ENCODE data around the gene CFHR1.
"Not testable (repeated sequence)": the region's sequence is repeated elsewhere in the genome, so short reads cannot be mapped to it uniquely, and the experiment has no call there.

CFHR1 gene

DNA sequence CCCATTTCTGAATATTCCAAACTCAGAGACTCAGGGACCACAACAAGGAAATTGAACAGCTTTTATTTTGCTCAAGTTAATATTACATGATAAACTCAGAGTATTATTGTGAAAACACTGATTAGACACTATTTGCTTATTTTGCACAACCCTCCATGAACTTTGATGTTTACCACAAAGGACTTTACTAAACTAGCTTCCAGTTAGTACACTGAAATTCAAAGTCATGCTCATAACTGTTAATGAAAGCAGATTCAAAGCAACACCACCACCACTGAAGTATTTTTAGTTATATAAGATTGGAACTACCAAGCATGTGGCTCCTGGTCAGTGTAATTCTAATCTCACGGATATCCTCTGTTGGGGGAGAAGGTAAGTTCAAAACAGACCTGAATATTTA lies at the start of gene CFHR1:
Gene CFHR1 (plus strand): TSS at position 201 of the 400 bp plus-strand sequence. CDS start 114 bp downstream, at position 315.
- not testable (repeated sequence) for DNase-seq

DNA sequence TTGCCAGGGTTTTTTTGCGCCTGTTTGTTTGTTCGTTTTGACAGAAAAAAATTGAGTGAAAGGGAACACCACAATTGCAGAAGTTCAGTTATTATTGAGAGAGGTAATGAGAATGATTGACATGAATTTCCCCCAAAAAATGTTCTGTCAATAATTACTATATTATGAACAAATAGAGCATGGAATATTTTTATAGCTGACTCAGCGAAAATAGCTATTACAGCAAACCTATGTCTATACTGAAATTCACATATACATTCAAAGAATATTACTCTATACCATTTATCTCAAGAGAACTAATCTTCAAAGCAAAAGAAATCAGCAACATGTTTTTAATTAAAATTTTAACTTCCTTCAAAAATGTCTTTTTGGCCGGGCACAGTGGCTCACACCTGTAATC lies 49.7 kb upstream of the CFHR1 start:
- not testable (repeated sequence) for DNase-seq

DNA sequence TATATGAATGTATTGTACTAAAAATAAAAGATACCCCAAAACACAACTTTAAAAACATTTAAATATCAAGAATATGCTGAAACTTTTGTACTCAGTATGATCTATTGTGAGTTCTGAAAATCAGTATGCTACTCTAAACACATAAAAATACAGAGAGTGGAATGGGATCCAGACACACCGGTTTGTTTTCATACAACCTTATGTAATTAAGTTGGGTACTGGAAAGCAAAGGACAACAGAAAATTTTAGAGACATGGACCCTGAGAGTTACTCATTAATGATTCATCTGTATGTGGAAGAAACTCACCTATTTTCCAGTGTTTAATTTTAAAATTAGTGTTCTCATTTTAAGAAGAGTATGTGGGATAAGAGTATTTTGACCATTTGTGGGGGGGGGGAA lies 45.8 kb upstream of the CFHR1 start:
- DNase-seq, result no peak

DNA sequence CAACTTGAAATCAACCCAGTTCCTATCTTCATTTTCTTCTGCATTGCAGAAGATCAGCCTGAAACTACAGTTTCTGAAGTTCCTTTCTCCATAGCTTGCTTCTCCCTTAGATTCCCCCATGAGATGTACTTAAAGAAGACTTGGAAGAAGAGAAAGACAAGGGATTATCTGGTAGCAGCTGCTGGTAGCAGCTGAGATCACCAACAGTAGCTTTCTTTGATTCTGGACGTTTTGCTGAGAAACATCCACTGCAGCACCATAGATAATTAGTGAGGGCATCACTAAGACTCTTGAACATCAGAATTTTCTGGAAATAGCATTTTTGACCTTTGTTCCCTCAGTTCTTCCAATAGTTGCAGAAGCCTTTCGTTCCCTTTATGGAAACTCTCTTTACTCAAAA lies 45.4 kb upstream of the CFHR1 start:
- DNase-seq, result no peak

DNA sequence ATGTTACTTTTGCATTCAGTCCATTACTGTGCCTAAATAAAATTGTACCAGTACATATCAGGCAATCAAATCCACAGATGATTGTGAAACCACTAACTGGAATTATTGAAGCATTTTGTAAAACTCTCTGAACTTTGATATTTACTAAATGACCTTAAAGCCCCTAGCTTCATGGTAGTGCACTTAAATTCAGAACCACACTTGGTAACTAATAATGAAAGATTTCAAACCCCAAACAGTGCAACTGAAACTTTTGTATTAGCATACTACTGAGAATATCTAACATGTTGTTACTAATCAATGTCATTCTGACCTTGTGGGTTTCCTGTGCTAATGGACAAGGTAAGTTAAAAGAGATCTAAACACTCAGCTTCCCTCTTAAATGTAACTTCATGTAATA lies 44.9 kb upstream of the CFHR1 start, which contains the start of gene CFHR3:
Gene CFHR3 (plus strand): TSS at position 238 of the 400 bp plus-strand sequence. CDS start 47 bp downstream, at position 285.
- DNase-seq, result no peak

DNA sequence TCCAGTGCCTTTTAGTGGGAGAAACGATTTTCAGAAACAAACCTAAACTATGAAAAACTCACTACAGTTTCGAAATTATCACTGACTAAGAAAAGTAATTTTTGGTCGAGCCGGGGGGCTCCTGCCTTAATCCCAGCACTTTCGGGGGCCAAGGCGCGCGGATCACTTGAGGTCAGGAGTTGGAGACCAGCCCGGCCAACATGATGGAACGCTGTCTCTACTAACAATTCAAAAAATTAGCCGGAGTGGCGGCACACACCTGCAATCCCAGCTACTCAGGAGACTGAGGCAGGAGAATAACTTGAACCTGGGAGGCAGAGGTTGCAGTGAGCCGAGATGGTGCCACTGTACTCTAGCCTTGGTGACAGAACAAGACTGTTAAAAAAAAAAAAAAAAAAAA lies 41.9 kb upstream of the CFHR1 start:
- no peak for DNase-seq

DNA sequence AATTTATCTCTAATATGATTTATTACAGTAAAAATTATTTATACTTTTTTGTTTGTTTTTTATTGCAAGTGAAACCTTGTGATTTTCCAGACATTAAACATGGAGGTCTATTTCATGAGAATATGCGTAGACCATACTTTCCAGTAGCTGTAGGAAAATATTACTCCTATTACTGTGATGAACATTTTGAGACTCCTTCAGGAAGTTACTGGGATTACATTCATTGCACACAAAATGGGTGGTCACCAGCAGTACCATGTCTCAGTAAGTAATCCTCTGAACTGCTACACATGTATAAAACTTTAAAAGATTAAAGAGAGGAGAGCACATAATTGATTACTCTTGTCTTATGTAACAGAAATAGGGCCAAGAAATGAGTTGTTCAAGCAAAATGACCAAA lies 40.4 kb upstream of the CFHR1 start:
- DNase-seq, result no peak

DNA sequence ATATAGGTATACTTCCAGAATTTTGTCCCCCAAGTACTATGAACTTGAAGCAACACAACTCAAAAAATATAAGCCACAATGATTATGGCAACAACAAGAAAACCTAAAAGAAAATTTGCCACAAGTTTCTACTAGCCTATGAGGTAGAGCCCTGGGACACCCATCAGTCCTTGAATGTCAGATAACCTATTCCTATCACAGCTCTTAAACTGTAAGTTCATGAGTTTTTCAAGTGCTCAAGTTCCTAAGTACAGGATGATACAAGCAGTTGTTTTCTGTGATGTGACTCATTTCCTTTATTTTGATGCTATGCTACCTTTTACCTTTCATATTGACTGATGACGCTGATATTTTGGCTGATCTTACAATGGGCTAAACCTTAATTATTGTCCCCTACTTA lies 28.3 kb upstream of the CFHR1 start:
- not testable (repeated sequence) for DNase-seq

DNA sequence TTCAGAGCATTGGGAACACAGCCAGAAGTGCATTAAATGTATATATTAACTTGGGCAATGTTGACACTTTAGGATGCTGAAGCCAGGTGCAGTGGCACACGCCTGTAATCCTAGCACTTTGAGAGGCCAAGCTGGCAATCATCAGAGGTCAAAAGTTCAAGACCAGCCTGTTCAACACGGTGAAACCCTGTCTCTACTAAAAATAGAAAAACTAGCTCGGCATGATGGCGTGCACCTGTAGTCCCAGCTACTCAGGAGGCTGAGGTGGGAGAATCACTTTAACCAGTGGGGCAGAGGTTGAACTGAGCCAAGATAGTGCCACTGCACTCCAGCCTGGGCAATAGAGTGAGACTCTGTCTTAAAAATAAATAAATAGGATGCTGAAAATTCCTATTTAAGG lies 25.4 kb upstream of the CFHR1 start:
- DNase-seq, result not testable (repeated sequence)

DNA sequence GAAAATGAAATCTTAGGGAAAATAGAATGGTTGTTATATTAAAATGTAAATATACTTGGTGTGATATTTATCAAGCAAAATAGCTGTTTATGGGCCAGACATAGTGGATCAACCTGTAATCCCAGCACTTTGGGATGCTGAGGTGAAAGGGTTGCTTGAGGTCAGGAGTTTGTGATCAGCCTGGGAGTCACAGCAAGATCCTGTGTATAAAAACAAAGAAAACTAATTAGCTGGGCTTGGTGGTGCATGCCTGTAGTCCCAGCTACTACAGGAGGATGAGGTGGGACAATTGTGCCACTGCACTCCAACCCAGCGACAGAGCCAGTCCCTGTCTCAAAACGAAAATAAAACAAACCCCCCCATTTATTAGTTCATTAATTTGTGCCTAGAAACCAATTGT lies 21.6 kb upstream of the CFHR1 start:
- DNase-seq, result no peak

DNA sequence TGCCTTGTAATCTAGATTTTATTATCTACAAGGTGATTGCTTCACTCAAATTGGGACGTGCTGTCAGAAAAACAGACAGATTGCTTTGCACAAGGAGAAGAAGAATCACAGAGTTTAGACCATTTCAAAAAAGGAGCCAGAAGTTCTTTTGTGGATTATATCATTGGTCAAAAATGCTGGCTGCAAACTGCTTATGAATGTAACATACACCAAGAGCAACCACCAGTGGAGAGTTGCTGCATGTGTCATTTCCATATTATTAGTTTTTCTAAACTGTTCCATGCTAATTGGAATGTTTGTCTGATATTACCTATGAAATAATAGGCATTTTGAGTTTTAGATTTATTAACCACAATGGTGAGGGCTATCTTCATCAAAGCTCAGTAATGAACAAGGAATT lies 17.6 kb upstream of the CFHR1 start:
- not testable (repeated sequence) for DNase-seq

DNA sequence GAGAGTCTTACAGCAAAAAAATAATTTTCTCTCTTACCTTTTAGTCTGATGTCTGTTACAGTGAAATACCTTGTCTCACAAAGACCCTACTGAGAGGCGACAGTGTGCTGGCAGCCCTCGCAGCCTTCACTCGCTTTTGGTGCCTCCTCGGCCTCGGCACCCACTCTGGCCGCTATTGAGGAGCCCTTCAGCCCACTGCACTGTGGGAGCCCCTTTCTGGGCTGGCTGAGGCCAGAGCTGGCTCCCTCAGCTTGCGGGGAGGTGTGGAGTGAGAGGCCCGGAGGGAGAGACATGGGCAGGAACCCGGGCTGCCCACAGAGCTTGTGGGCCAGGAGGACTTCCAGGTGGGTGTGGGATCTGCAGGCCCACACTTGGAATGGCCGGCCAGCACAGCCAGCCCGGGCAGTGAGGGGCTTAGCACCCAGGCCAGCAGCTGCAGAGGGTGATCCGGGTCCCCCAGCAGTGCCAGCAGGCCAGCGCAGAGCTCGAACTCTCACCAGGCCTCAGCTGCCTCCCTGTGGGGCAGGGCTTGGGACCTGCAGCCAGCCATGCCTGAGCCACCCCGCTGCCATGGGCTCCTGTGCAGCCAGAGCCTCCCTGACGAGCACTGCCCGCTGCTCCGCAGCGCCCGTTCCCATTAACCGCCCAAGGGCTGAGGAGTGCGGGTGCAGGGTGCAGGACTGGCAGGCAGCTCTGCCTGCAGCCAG lies 10.8 kb upstream of the CFHR1 start:
- DNase-seq, result no peak

DNA sequence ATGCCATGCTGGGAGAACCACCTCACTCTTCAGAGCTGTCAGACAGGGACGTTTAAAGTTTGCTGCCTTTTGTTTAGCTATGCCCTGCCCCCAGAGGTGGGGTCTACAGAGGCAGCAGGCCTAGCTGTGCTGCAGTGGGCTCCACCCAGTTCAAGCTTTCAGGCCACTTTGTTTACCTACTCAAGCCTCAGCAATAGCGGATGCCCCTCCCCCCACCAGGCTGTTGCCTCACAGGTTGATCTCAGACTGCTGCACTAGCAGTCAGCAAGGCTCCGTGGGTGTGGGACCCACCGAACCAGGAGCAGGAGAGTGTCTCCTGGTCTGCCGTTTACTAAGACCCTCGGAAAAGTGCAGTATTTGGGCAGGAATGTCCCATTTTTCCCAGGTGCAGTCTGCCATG lies 2.1 kb upstream of the CFHR1 start:
- not testable (repeated sequence) for DNase-seq

DNA sequence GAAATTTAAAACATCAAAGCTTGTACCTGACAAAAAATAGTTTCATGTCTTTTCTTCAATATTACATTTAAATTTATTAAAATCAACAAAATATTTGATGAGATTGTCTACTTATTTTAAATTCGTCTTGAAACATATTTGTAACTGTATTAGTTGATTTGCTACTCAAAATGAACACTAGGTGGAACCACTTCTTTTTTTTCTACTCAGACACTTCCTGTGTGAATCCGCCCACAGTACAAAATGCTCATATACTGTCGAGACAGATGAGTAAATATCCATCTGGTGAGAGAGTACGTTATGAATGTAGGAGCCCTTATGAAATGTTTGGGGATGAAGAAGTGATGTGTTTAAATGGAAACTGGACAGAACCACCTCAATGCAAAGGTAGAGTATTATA lies 8.3 kb downstream of the CFHR1 start:
- DNase-seq, result not testable (repeated sequence)

DNA sequence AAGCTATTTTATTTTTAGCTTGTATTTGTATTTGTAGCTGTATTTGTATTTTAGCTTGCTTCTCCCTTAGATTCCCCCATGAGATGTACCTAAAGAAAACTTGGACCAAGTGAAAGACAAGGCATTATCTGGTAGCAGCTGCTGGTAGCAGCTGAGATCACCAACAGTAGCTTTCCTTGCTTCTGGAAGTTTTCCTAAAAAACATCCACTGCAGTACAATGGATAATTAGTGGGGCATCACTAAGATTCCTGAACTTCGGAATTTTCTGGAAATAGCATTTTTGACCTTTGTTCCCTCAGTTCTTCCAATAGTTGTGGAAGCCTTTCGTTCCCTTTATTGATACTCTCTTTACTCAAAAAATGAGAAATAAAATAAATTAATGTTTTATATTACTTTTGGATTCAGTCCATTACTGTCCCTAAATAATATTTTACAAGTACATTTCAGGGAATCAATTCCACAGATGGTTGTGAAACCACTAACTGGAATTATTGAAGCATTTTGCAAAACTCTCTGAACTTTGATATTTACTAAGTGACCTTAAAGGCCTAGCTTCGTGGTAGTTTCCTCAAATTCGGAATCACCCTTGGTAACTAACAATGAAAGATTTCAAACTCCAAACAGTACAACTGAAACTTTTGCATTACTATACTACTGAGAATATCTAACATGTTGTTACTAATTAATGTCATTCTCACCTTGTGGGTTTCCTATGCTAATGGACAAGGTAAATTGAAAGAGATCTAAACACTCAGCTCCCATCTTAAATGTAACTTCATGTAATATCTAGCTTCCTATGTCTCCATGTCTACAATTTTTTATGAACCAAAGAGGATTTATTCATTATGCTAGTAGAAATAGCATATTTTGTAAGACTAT lies 30.3 kb downstream of the CFHR1 start:
- not testable (repeated sequence) for DNase-seq

DNA sequence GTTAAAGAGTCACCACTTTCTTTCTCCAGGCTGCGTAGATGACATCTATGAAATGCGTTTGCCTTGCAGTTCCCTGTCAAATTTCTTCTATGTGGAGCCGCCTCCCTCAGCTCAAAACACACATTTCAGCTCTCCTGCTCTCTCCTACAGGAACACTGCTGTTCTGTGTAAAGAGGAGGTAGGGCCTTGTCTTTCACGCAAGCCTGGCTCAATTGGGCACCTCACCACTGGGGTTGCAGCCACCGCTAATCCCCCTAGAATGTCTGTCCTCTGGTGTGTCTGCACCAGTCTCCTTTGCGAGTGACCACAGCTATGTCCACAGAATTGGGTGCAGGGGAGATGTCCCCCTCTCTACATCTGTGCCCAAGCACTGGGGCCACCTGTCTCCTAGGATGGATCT lies 36.5 kb downstream of the CFHR1 start:
- no peak for DNase-seq

DNA sequence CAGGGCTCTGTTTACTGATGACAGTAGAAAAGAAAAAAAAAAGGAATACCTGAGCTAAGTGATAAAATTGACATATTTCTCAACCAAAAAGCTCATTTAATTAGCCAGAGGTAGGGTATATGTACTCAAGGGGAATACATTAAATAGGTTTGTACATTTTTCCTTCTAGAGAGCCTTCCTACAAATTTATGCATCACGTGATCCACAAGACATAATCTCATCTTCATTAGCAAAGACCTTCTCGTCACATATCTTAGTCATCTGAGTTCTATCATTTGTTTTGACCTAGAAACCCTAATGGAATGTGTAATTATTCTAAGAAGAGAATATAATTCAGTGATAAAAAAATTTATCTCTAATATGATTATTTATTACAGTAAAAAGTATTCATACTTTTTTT lies 37.7 kb downstream of the CFHR1 start:
- DNase-seq, result no peak

DNA sequence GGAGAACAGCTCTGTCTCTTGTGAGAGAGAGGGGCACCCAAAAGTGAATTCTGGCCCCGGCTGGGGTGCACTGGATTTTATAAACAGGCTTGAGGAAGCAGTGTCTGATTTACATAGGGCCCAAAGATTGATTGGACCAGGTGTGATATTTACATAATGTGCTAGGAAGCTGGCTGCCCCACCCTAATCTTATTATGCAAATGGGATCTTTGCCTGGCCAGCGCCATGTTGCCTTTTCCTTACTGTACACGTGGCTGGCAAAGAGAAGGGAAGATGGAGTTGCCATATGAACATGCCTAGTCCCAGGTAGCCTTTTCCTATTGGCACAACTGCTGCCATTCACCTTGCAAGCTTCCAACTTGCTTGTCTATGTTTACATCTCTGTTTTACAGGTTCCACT lies 39.3 kb downstream of the CFHR1 start:
- no peak for DNase-seq

DNA sequence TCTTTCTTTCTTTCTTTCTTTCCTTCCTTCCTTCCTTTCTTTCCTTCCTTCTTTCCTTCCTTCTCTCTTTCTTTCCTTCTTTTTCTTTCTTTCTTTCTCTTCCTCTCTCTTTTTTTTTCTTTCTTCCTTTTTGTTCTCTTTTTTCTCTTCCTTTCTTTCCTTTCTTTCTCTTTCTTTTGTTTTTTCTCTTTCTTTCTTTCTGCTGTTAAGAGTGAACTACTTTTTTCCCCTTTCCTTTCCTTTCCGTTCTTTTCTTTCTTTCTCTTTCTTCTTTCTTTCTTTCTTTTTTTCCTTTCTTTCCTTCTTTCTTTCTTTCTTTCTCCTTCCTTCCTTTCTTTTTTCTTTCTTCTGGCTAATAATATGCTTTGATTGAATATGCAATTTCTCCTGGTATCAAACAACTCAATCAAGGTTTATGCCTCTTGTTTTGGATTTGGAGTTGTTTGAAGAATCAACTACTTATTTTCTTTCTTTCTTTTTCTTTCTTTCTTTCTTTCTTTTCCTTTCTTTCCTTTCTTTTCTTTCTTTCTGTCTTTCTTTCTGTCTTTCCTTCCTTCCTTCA lies 40.9 kb downstream of the CFHR1 start:
- DNase-seq, result no peak

DNA sequence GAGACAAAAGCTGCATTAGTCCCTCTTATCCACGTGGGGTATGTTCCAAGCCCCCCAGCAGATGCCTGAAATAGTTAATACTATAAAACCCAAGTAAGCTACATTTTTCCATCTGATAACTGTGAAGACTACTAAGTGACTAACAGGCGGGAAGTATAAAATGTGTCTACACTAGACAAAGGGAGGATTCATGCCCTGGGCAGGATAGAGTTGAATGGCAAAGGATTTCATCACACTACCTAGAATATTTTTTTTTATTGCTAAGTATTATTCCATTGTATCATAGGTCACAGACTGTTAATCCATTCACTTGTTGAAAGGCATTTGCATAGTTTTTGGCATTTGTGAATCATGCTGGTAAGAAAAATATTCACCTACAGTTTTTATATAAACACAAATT lies 41.9 kb downstream of the CFHR1 start:
- DNase-seq, result no peak

DNA sequence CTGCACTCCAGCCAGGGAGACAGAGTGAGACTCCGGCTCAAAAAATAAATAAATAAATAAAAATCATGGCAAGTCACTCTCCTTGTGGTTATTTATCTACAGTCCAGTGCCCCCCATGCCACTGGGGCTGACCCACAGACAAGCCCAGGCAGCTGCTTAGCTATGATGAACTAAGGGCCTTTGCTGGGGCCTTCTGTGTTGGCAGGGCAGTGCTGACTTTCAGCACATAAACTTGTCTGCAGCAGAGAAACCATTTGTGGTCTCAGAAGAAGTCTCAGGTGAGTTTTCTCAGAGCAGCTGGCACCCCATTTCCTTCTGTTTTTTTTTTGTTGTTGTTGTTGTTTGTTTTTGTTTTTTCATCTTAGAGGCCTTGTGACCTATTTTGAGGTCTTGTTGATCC lies 47.4 kb downstream of the CFHR1 start:
- DNase-seq, result no peak

DNA sequence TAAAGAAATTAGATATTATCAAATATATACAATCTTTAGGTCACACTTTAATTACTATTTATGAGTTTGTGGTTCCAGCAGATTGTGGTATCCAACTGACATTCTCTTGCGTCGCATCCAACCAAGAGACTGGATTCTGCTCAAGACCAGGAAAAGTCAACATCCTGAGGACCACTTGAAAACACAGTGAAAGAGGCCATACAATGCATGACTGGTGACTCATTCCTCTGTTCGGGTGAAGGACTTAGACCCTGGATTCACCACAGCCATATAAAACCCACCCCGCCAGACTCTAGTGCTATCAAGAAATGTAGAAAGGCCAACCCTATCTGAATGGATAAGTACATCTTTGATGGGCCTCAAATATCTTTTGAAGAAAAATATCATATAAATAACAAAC lies 53.9 kb downstream of the CFHR1 start:
- no peak for DNase-seq

DNA sequence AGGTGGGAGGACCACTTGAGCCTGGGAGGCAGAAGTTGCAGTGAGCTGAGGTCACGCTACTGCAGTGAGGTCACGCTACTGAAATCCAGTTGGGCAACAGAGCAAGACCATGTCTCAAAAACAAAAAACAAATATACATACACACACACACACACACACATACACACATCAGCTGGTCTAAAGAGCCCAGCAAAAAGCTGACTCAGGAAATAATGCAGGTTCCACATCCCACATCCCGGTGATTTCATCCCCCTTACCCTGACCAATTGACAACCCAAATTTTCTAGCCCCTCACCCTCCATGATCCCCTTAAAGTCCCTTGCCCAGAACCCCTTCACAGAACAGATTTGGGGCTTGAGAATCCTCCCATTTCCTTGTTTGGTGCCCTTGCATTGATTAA lies 56.4 kb downstream of the CFHR1 start:
- no peak for DNase-seq

DNA sequence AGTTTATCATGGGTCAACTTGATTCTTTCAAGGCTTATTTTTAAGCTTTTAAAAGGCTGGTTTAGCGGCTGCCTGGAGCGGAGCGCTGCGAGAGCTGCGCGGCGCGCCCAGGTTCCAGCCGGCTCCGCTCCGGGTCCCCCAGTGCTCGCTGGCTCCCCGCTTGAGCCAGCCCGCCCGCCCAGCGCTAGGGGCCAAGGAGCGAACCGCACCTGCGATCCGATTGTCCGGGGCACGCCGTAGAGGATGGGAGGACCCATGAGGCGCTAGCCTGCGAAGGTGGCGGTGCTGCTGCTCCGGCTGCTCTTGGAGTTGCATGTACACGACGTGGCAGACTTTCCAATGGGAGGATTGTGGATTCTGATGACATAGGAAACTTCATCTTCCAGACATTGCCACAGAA lies 58.4 kb downstream of the CFHR1 start:
- no peak for DNase-seq
